ENCODE measurements around the gene ICE2. TPM values are rescaled to one million over a fixed set of nuclear protein-coding genes. Genes with fewer than 3 reads are reported as not detected.

ICE2 gene
- total and polyA plus RNA-seq, 4 experiments from 2014 or later: 46.5 to 68.4 (median 61.2) TPM

GRCh38 chr15:60507596-60508424, 28.9 kb upstream of the ICE2 start:
- peak overlapping the region; percentile 83 to 94 (median 91) for H3K27ac Mint-ChIP-seq
- peak; percentile 66 to 79 (median 78) for DNase-seq
- H3K36me3 Mint-ChIP-seq: peaks cover 60 to 81% of the 10 kb centered on the region in 2 donors
- H3K4me1 ChIP-seq (ENCODE audit: insufficient read depth, low read length): peaks cover 43% of the 10 kb centered on the region
- H3K9me3 Mint-ChIP-seq: peaks cover 0 to 7% (median 0%) of the 10 kb centered on the region in 8 donors
- POLR2A ChIA-PET (ENCODE audit: partially characterized antibody): interaction anchor here (0.9 to 3.7 kb wide), 12 partner anchors 10 to 409 kb away, joined by 3 to 22 read pairs (median 4); no protein-coding TSS in a partner anchor
- CTCF ChIA-PET (ENCODE audit: partially characterized antibody): interaction anchor here (0.6 to 8.4 kb wide), 26 partner anchors 9 to 1326 kb away, joined by 3 to 75 read pairs (median 5); no protein-coding TSS in a partner anchor
- no peak overlapping the region for H3K4me3 ChIP-seq (ENCODE audit: low read length in 2 of 2)
- H3K9me3 ChIP-seq (ENCODE audit: control insufficient read depth in 1 of 2, low read length in 2 of 2): no peaks in the 10 kb centered on the region
- peaks cover 55% of the 10 kb centered on the region for H3K36me3 ChIP-seq (ENCODE audit: insufficient read depth, low read length)
- intact Hi-C loops (cut with micrococcal nuclease): loop anchor here (1.0 to 5.0 kb wide), 9 partner anchors 12 to 424 kb away; no protein-coding TSS in a partner anchor
- peak overlapping the region; percentile 21 for H3K27ac ChIP-seq (ENCODE audit: low read depth, low read length)
- peaks cover 29 to 55% (median 41%) of the 10 kb centered on the region in 4 donors for H3K4me1 Mint-ChIP-seq
- H3K27me3 Mint-ChIP-seq: no peaks in the 10 kb centered on the region
- H3K4me3 Mint-ChIP-seq: peak overlapping the region in 6 of 8 donors; percentile 0 to 67 (median 28)
- no peaks in the 10 kb centered on the region for H3K27me3 ChIP-seq (ENCODE audit: insufficient read depth, low read length)

DNA sequence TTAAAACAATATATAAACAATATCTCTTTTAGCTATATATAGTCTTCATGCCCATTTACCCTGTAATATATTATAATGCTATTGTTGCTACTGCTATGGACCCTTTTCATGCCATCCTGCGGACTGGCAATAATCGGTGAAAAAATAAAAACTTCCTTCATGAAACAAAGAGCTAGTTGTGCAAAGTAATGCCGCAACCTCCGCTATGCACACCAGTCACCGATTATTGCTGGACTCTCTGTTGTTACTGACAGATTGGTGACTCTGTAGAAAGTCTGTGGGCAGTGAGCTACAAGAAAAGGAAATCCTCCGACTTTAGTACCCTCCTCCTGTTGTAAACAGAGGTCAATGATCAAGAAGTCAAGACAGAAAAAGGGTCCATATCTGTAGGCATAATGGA, 17.9 kb upstream of the ICE2 start:
- POLR2A ChIA-PET (ENCODE audit: partially characterized antibody): interaction anchor here (0.6 to 0.8 kb wide), 2 partner anchors 12 to 21 kb away, joined by 3 to 4 read pairs; no protein-coding TSS in a partner anchor
- no peaks in the 10 kb centered on the region for H3K9me3 Mint-ChIP-seq
- Histone ChIP-seq H3K9me3 (ENCODE audit: control insufficient read depth in 1 of 2, low read length in 2 of 2) (no peaks in the 10 kb centered on the region), H3K27me3 (ENCODE audit: insufficient read depth, low read length) (no peaks in the 10 kb centered on the region), H3K27ac (ENCODE audit: low read depth, low read length) (no peak overlapping the region), H3K4me1 (ENCODE audit: insufficient read depth, low read length) (no peaks in the 10 kb centered on the region), H3K4me3 (ENCODE audit: low read length in 2 of 2) (no peak overlapping the region), H3K36me3 (ENCODE audit: insufficient read depth, low read length) (peaks cover 52% of the 10 kb centered on the region)
- intact Hi-C loops (cut with micrococcal nuclease): no loop called here
- H3K4me3 Mint-ChIP-seq: no peak overlapping the region
- no peaks in the 10 kb centered on the region for H3K27me3 Mint-ChIP-seq
- no peak for DNase-seq
- CTCF ChIA-PET (ENCODE audit: partially characterized antibody): interaction anchor here (0.8 to 1.8 kb wide), 6 partner anchors 10 to 420 kb away, joined by 3 to 9 read pairs (median 4); no protein-coding TSS in a partner anchor
- peak overlapping the region in 5 of 7 donors; percentile 25 to 73 (median 57) for H3K27ac Mint-ChIP-seq
- H3K4me1 Mint-ChIP-seq: peaks cover 3 to 10% (median 6%) of the 10 kb centered on the region in 4 donors
- peaks cover 64 to 85% of the 10 kb centered on the region in 2 donors for H3K36me3 Mint-ChIP-seq

DNA sequence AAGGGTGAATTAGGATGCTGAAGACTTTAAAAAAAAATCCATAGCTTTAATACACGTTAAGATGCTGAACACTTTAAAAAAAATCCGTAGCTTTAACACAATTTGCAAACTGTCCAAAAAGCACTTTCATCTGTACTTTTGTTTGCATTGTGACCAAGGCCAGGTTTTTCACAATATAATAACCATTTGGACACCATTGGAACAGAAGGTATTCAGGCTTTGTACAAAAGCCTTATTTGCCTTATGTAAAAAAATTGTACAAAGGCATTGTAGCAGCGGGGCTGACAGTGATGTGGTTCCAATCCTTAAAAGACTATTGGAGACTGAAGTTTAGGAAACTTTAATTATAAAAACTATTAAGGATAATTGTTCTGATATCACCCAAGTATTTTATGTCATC, 15.2 kb upstream of the ICE2 start:
- H3K27ac ChIP-seq (ENCODE audit: low read depth, low read length): no peak overlapping the region
- no peaks in the 10 kb centered on the region for H3K4me1 ChIP-seq (ENCODE audit: insufficient read depth, low read length)
- Mint-ChIP-seq H3K27ac (peak overlapping the region in 6 of 7 donors; percentile 53 to 86 (median 74)), H3K9me3 (no peaks in the 10 kb centered on the region), H3K4me3 (no peak overlapping the region), H3K4me1 (peaks cover 3 to 12% (median 10%) of the 10 kb centered on the region in 4 donors), H3K36me3 (peaks cover 45 to 72% of the 10 kb centered on the region in 2 donors), H3K27me3 (no peaks in the 10 kb centered on the region)
- no peaks in the 10 kb centered on the region for H3K27me3 ChIP-seq (ENCODE audit: insufficient read depth, low read length)
- no peaks in the 10 kb centered on the region for H3K9me3 ChIP-seq (ENCODE audit: control insufficient read depth in 1 of 2, low read length in 2 of 2)
- H3K4me3 ChIP-seq (ENCODE audit: low read length in 2 of 2): no peak overlapping the region
- H3K36me3 ChIP-seq (ENCODE audit: insufficient read depth, low read length): peaks cover 29% of the 10 kb centered on the region
- ChIA-PET POLR2A (ENCODE audit: partially characterized antibody) (interaction anchor here (0.6 to 1.6 kb wide), 4 partner anchors 9 to 18 kb away, joined by 3 to 4 read pairs (median 3); partner anchors contain the start of gene ICE2), CTCF (ENCODE audit: partially characterized antibody) (interaction anchor here (0.8 to 1.6 kb wide), 4 partner anchors 22 to 438 kb away, joined by 3 to 4 read pairs (median 4); no protein-coding TSS in a partner anchor)
- intact Hi-C loops (cut with micrococcal nuclease): no loop called here
- DNase-seq: no peak

GRCh38 chr15:60493166-60493565, 14.2 kb upstream of the ICE2 start:
- no peaks in the 10 kb centered on the region for H3K27me3 Mint-ChIP-seq
- H3K4me1 Mint-ChIP-seq: peaks cover 3 to 18% (median 10%) of the 10 kb centered on the region in 4 donors
- no peak for DNase-seq
- ChIA-PET POLR2A (ENCODE audit: partially characterized antibody) (no interaction called here), CTCF (ENCODE audit: partially characterized antibody) (interaction anchor here (0.7 to 1.6 kb wide), 3 partner anchors 27 to 134 kb away, joined by 3 to 4 read pairs (median 3); no protein-coding TSS in a partner anchor)
- H3K4me3 Mint-ChIP-seq: no peak overlapping the region
- no peaks in the 10 kb centered on the region for H3K9me3 ChIP-seq (ENCODE audit: control insufficient read depth in 1 of 2, low read length in 2 of 2)
- H3K36me3 Mint-ChIP-seq: peaks cover 37 to 66% of the 10 kb centered on the region in 2 donors
- peaks cover 24% of the 10 kb centered on the region for H3K36me3 ChIP-seq (ENCODE audit: insufficient read depth, low read length)
- no peaks in the 10 kb centered on the region for H3K27me3 ChIP-seq (ENCODE audit: insufficient read depth, low read length)
- intact Hi-C loops (cut with micrococcal nuclease): no loop called here
- no peaks in the 10 kb centered on the region for H3K4me1 ChIP-seq (ENCODE audit: insufficient read depth, low read length)
- no peaks in the 10 kb centered on the region for H3K9me3 Mint-ChIP-seq
- H3K4me3 ChIP-seq (ENCODE audit: low read length in 2 of 2): no peak overlapping the region
- H3K27ac Mint-ChIP-seq: peak overlapping the region in 2 of 7 donors; percentile 70 to 75
- H3K27ac ChIP-seq (ENCODE audit: low read depth, low read length): no peak overlapping the region

DNA sequence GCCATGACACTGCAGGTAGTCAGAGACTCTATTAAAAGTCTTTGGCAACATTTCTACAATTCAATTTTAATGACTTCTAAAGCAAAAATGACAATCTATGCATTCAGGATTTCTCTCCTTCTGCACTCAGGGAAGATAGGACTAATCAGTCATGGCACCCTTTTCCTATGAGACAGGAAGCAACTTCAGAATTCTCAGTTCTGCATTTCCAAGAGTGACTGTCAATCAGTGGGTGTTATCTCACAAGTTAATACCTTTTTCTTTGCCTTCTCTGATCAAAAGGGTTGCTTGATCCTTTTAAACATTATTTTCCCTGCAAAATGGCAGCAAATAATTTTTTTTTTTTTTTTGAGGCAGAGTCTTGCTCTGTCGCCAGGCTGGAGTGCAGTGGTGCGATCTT, 7.8 kb upstream of the ICE2 start:
- H3K36me3 Mint-ChIP-seq: peaks cover 4 to 25% of the 10 kb centered on the region in 2 donors
- ChIA-PET POLR2A (ENCODE audit: partially characterized antibody) (interaction anchor here (2.1 kb wide), 1 partner anchor 7 kb away, joined by 11 read pairs; the partner anchor contains the start of gene ICE2), CTCF (ENCODE audit: partially characterized antibody) (interaction anchor here (0.7 to 1.0 kb wide), 2 partner anchors 127 to 239 kb away, joined by 3 read pairs; no protein-coding TSS in a partner anchor)
- peaks cover 9 to 28% (median 23%) of the 10 kb centered on the region in 4 donors for H3K4me1 Mint-ChIP-seq
- no peaks in the 10 kb centered on the region for H3K36me3 ChIP-seq (ENCODE audit: insufficient read depth, low read length)
- peaks cover 0 to 2% (median 0%) of the 10 kb centered on the region in 8 donors for H3K9me3 Mint-ChIP-seq
- no peak overlapping the region for H3K4me3 ChIP-seq (ENCODE audit: low read length in 2 of 2)
- H3K27me3 Mint-ChIP-seq: no peaks in the 10 kb centered on the region
- no peaks in the 10 kb centered on the region for H3K9me3 ChIP-seq (ENCODE audit: control insufficient read depth in 1 of 2, low read length in 2 of 2)
- intact Hi-C loops (cut with micrococcal nuclease): no loop called here
- no peaks in the 10 kb centered on the region for H3K4me1 ChIP-seq (ENCODE audit: insufficient read depth, low read length)
- no peak overlapping the region for H3K4me3 Mint-ChIP-seq
- DNase-seq: no peak
- H3K27ac Mint-ChIP-seq: peak overlapping the region in 1 of 7 donors; percentile 29
- no peak overlapping the region for H3K27ac ChIP-seq (ENCODE audit: low read depth, low read length)
- H3K27me3 ChIP-seq (ENCODE audit: insufficient read depth, low read length): no peaks in the 10 kb centered on the region

GRCh38 chr15:60485365-60486055, 6.6 kb upstream of the ICE2 start:
- ChIA-PET CTCF (ENCODE audit: partially characterized antibody) (interaction anchor here (1.1 to 1.9 kb wide), 3 partner anchors 10 to 432 kb away, joined by 3 to 5 read pairs (median 4); no protein-coding TSS in a partner anchor), POLR2A (ENCODE audit: partially characterized antibody) (interaction anchor here (0.7 to 1.4 kb wide), 2 partner anchors 9 to 11 kb away, joined by 4 read pairs; no protein-coding TSS in a partner anchor)
- no peaks in the 10 kb centered on the region for H3K36me3 ChIP-seq (ENCODE audit: insufficient read depth, low read length)
- H3K4me3 ChIP-seq (ENCODE audit: low read length in 2 of 2): no peak overlapping the region
- H3K27me3 Mint-ChIP-seq: no peaks in the 10 kb centered on the region
- H3K4me3 Mint-ChIP-seq: no peak overlapping the region
- intact Hi-C loops (cut with micrococcal nuclease): no loop called here
- no peak overlapping the region for H3K27ac ChIP-seq (ENCODE audit: low read depth, low read length)
- H3K36me3 Mint-ChIP-seq: peaks cover 0 to 16% of the 10 kb centered on the region in 2 donors
- peaks cover under 1% of the 10 kb centered on the region for H3K4me1 ChIP-seq (ENCODE audit: insufficient read depth, low read length)
- H3K27me3 ChIP-seq (ENCODE audit: insufficient read depth, low read length): no peaks in the 10 kb centered on the region
- DNase-seq: peak in 1 of 5 donors; percentile 19
- H3K9me3 Mint-ChIP-seq: peaks cover 0 to 2% (median 0%) of the 10 kb centered on the region in 8 donors
- H3K9me3 ChIP-seq (ENCODE audit: control insufficient read depth in 1 of 2, low read length in 2 of 2): no peaks in the 10 kb centered on the region
- peaks cover 10 to 29% (median 23%) of the 10 kb centered on the region in 4 donors for H3K4me1 Mint-ChIP-seq
- H3K27ac Mint-ChIP-seq: peak overlapping the region in 6 of 7 donors; percentile 16 to 75 (median 50)
